ENCODE measurements around the gene RAB35. TPM values are rescaled to one million over a fixed set of nuclear protein-coding genes. Genes with fewer than 3 reads are reported as not detected.
A peak's percentile ranks its signal among the peaks of the same experiment; 100 is the strongest.

The RAB35 gene
- total RNA-seq, 1 experiment from 2014 or later = 62.0 TPM

DNA sequence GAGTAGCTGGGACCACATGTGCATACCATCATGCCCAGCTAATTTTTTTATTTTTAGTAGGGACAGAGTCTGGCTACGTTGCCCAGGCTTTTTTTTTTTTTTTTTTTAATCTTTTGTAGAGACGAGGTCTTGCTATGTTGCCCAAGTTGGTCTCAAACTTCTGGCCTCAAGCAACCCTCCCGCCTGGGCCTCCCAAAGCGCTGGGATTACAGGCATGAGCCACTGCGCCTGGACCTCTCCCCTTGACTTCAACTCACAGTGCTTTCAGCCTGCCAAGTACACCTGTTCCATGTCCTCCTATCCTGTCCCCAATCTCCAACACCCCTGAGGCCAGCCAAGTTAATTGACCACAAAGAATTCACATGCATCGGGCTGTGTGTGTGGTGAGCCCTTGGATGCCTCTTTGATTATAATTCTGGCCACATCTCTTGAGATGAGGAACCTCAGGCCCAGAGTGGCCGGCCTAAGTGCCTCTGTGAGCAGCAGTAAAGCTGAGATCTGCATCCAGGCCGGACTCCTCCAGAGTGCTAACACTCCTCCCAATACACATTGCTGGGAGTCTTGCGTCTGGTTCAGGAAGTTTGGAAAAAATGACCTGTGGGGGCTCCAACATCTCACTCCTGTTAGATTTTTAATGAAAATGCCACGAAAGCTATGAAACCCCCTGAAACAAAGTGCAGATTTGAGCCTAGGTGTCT is 6.8 kb downstream of the RAB35 start:
- DNase-seq (ENCODE audit: low read depth, low spot score) = no peak
- Histone ChIP-seq H3K27ac (ENCODE audit: low read length) (no peak overlapping the region), H3K27me3 (ENCODE audit: control insufficient read depth, insufficient read depth, low read length) (no peaks in the 10 kb centered on the region), H3K4me1 (ENCODE audit: control insufficient read depth, insufficient read depth, low read length) (peaks cover 3% of the 10 kb centered on the region; the same call in 1 of the 2 replicates), H3K36me3 (ENCODE audit: control insufficient read depth, insufficient read depth, low read length) (no peaks in the 10 kb centered on the region), H3K9me3 (ENCODE audit: control insufficient read depth, insufficient read depth, low read depth, low read length) (no peaks in the 10 kb centered on the region), H3K4me3 (ENCODE audit: low read depth in 2 of 2, low read length in 2 of 2) (no peak overlapping the region)
- no peak for TF ChIP-seq SIN3A (IDR thresholded peaks at IDR 0.05; ENCODE audit: borderline replicate concordance, insufficient read depth, low read depth, low read length)
- TF ChIP-seq, protein P1, sequence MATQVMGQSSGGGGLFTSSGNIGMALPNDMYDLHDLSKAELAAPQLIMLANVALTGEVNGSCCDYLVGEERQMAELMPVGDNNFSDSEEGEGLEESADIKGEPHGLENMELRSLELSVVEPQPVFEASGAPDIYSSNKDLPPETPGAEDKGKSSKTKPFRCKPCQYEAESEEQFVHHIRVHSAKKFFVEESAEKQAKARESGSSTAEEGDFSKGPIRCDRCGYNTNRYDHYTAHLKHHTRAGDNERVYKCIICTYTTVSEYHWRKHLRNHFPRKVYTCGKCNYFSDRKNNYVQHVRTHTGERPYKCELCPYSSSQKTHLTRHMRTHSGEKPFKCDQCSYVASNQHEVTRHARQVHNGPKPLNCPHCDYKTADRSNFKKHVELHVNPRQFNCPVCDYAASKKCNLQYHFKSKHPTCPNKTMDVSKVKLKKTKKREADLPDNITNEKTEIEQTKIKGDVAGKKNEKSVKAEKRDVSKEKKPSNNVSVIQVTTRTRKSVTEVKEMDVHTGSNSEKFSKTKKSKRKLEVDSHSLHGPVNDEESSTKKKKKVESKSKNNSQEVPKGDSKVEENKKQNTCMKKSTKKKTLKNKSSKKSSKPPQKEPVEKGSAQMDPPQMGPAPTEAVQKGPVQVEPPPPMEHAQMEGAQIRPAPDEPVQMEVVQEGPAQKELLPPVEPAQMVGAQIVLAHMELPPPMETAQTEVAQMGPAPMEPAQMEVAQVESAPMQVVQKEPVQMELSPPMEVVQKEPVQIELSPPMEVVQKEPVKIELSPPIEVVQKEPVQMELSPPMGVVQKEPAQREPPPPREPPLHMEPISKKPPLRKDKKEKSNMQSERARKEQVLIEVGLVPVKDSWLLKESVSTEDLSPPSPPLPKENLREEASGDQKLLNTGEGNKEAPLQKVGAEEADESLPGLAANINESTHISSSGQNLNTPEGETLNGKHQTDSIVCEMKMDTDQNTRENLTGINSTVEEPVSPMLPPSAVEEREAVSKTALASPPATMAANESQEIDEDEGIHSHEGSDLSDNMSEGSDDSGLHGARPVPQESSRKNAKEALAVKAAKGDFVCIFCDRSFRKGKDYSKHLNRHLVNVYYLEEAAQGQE (IDR thresholded peaks at IDR 0.05; ENCODE audit: insufficient read depth in 1 of 2, low read depth in 2 of 2, low read length in 1 of 2) = no peak
- TF ChIP-seq TCF7L2 (IDR thresholded peaks at IDR 0.05; ENCODE audit: low read depth, low read length) = no peak
- no peak for TF ChIP-seq POLR2AphosphoS5 (IDR thresholded peaks at IDR 0.05; ENCODE audit: low read depth, low read length)
- TF ChIP-seq, protein P2, sequence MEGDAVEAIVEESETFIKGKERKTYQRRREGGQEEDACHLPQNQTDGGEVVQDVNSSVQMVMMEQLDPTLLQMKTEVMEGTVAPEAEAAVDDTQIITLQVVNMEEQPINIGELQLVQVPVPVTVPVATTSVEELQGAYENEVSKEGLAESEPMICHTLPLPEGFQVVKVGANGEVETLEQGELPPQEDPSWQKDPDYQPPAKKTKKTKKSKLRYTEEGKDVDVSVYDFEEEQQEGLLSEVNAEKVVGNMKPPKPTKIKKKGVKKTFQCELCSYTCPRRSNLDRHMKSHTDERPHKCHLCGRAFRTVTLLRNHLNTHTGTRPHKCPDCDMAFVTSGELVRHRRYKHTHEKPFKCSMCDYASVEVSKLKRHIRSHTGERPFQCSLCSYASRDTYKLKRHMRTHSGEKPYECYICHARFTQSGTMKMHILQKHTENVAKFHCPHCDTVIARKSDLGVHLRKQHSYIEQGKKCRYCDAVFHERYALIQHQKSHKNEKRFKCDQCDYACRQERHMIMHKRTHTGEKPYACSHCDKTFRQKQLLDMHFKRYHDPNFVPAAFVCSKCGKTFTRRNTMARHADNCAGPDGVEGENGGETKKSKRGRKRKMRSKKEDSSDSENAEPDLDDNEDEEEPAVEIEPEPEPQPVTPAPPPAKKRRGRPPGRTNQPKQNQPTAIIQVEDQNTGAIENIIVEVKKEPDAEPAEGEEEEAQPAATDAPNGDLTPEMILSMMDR (IDR thresholded peaks at IDR 0.05) = no peak
- BruUV-seq (replicated peaks) = no TSS peak
- CTCF ChIA-PET = no interaction called here
- in situ Hi-C loops (cut with HindIII; ENCODE audit: low pct_unique_long_range_greater_than_20kb, low sequenced_read_pairs) = no loop called here
- no peak for ATAC-seq
- intact Hi-C loops (cut with micrococcal nuclease; ENCODE audit: unreplicated experiment) = no loop called here
- POLR2A ChIA-PET = no interaction called here

DNA sequence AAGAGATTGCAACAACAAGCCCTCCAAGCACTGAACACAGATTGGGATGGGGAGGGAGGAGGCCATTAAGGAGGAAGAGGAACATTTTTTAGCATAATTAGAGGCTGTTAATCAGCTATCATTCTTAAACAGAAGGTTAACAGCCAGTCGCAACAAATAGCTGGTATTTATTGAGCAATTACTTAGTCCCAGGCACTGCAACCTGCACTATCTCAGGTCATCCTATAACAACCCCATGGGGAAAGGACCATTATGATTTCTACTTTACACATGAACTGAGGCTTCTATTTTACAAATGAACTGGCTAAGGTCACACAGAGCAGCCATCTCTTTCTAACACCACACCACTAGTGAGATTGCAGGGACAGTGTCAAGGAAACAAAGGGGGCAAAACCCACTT is 10.4 kb downstream of the RAB35 start:
- Histone ChIP-seq H3K4me1 (ENCODE audit: control insufficient read depth, insufficient read depth, low read length) (peaks cover 3% of the 10 kb centered on the region; the same call in 1 of the 2 replicates), H3K4me3 (ENCODE audit: low read depth in 2 of 2, low read length in 2 of 2) (no peak overlapping the region), H3K27me3 (ENCODE audit: control insufficient read depth, insufficient read depth, low read length) (no peaks in the 10 kb centered on the region), H3K27ac (ENCODE audit: low read length) (no peak overlapping the region), H3K36me3 (ENCODE audit: control insufficient read depth, insufficient read depth, low read length) (no peaks in the 10 kb centered on the region), H3K9me3 (ENCODE audit: control insufficient read depth, insufficient read depth, low read depth, low read length) (no peaks in the 10 kb centered on the region)
- DNase-seq (ENCODE audit: low read depth, low spot score) = no peak
- in situ Hi-C loops (cut with HindIII; ENCODE audit: low pct_unique_long_range_greater_than_20kb, low sequenced_read_pairs) (no loop called here), intact Hi-C loops (cut with micrococcal nuclease; ENCODE audit: unreplicated experiment) (no loop called here)
- TSS peak; percentile 73 for BruUV-seq (replicated peaks)
- CTCF ChIA-PET = no interaction called here
- POLR2A ChIA-PET = no interaction called here
- ATAC-seq = no peak
- no peak for TF ChIP-seq SIN3A (IDR thresholded peaks at IDR 0.05; ENCODE audit: borderline replicate concordance, insufficient read depth, low read depth, low read length)
- no peak for TF ChIP-seq POLR2AphosphoS5 (IDR thresholded peaks at IDR 0.05; ENCODE audit: low read depth, low read length)
- TF ChIP-seq, protein P1 (IDR thresholded peaks at IDR 0.05; ENCODE audit: insufficient read depth in 1 of 2, low read depth in 2 of 2, low read length in 1 of 2) = no peak
- TF ChIP-seq, protein P2 (IDR thresholded peaks at IDR 0.05) = no peak
- TF ChIP-seq TCF7L2 (IDR thresholded peaks at IDR 0.05; ENCODE audit: low read depth, low read length) = no peak

All from Panc1 (cell line).